NCI-H748 (cell line): ENCODE data around the gene HSPA12B.

Experiments used
- DNase-seq: peaks from one replicate; lab custom pipeline; 2025; ENCODE audit not compliant: unreplicated experiment; lab: John Stamatoyannopoulos, UW

HSPA12B gene

GRCh38 chr20:3732327-3733118 lies at the start of gene HSPA12B:
Gene HSPA12B, plus strand, starts transcription at chr20:3732685. Its CDS starts 5,990 bp downstream, at chr20:3738675.
- DNase-seq: no peak

- DNase-seq: no peak
Measured at GRCh38 chr20:3685341-3685740, 47.1 kb upstream of the HSPA12B start.

- no peak for DNase-seq
Measured at GRCh38 chr20:3686421-3686820, 46.1 kb upstream of the HSPA12B start.

GRCh38 chr20:3686867-3687321 lies 45.6 kb upstream of the HSPA12B start:
- DNase-seq: no peak

GRCh38 chr20:3687655-3688054 lies 44.8 kb upstream of the HSPA12B start:
- no peak for DNase-seq

- DNase-seq: no peak
Measured at GRCh38 chr20:3689978-3690377, 42.5 kb upstream of the HSPA12B start.

GRCh38 chr20:3690413-3690812 lies 42.1 kb upstream of the HSPA12B start:
- DNase-seq: no peak

- no peak for DNase-seq
Measured at GRCh38 chr20:3691306-3691705, 41.2 kb upstream of the HSPA12B start.

- DNase-seq: no peak
Measured at GRCh38 chr20:3691897-3692296, 40.6 kb upstream of the HSPA12B start.

- DNase-seq: no peak
Measured at GRCh38 chr20:3692706-3693294, 39.7 kb upstream of the HSPA12B start.

GRCh38 chr20:3693376-3693775 lies 39.1 kb upstream of the HSPA12B start:
- DNase-seq: no peak

GRCh38 chr20:3694864-3695263 lies 37.6 kb upstream of the HSPA12B start:
- DNase-seq: no peak

- no peak for DNase-seq
Measured at GRCh38 chr20:3696200-3696599, 36.3 kb upstream of the HSPA12B start.

- DNase-seq: no peak
Measured at GRCh38 chr20:3696745-3697587, 35.5 kb upstream of the HSPA12B start.

GRCh38 chr20:3697588-3698305 lies 34.7 kb upstream of the HSPA12B start:
- no peak for DNase-seq

- no peak for DNase-seq
Measured at GRCh38 chr20:3698591-3699001, 33.9 kb upstream of the HSPA12B start.

- no peak for DNase-seq
Measured at GRCh38 chr20:3699037-3699436, 33.4 kb upstream of the HSPA12B start.

- no peak for DNase-seq
Measured at GRCh38 chr20:3701061-3701998, 31.2 kb upstream of the HSPA12B start.

- DNase-seq: no peak
Measured at GRCh38 chr20:3702611-3703391, 29.7 kb upstream of the HSPA12B start.
